Suprapubic skin (tissue), 4 donors: ENCODE results near the gene FUZ. TPM values are rescaled to one million over a fixed set of nuclear protein-coding genes. Genes with fewer than 3 reads are reported as not detected.

ENCODE experiments used
- DNase-seq, 2 donors: peaks; one replicate each; pipeline ENCODE4 v3.0.0-alpha.2; 2019; ENCODE audit warnings: low spot score in 2 of 2
- H3K27ac ChIP-seq: fragments of 200-600 bp; sonication (generic); one replicate; pipeline ENCODE4 v1.5.1; 2019
- H3K27me3 ChIP-seq: fragments of 200-600 bp; sonication (generic); one replicate; pipeline ENCODE4 v1.5.1; 2019
- H3K36me3 ChIP-seq: fragments of 200-600 bp; sonication (generic); one replicate; pipeline ENCODE4 v1.5.1; 2019
- H3K4me1 ChIP-seq: fragments of 200-600 bp; sonication (generic); one replicate; pipeline ENCODE4 v1.5.1; 2019
- H3K4me3 ChIP-seq: fragments of 200-600 bp; sonication (generic); one replicate; pipeline ENCODE4 v1.5.1; 2019; ENCODE audit warnings: mild to moderate bottlenecking
- H3K9me3 ChIP-seq: fragments of 200-600 bp; sonication (generic); one replicate; pipeline ENCODE4 v1.5.1; 2019
- EP300 ChIP-seq: sonication (generic); formaldehyde crosslinking; IDR thresholded peaks from one replicate; pipeline ENCODE4 v1.6.1; 2017; ENCODE audit warnings: antibody characterized with exemption
- POLR2A ChIP-seq, 2 donors: fragments of 450-650 bp; IDR thresholded peaks; one replicate each; pipeline ENCODE4 v1.6.1; 2017; ENCODE audit warnings: antibody characterized with exemption in 2 of 2, mild to moderate bottlenecking in 2 of 2, moderate library complexity in 2 of 2
- POLR2AphosphoS5 ChIP-seq, 3 donors: sonication (generic); formaldehyde crosslinking; IDR thresholded peaks; one replicate each; pipeline ENCODE4 v1.6.1; 2017; ENCODE audit warnings: antibody characterized with exemption in 3 of 3
- WGBS: methylation state at CpG from one replicate; pipeline ENCODE4 v1.1.5; 2018; 5-methylcytosine and 5-hydroxymethylcytosine counted together
- total RNA-seq, 4 donors: library from RNA; depleted of rRNA; stranded (reverse); fragments of >200 nt; gene quantifications; one replicate each; pipeline ENCODE4 v1.1.0, GENCODE V29; 2016
- TF ChIP-seq, protein P1 (sequence below), 2 donors: fragments of 200-600 bp in 1 of 2; fragments of 450-650 bp in 1 of 2; sonication (generic) in 1 of 2; IDR thresholded peaks; one replicate each; pipeline ENCODE4 v1.5.1; 2016 to 2019; ENCODE audit warnings: antibody characterized with exemption in 2 of 2, mild to moderate bottlenecking in 1 of 2, moderate library complexity in 1 of 2

FUZ gene
- total RNA-seq, 4 donors from 2014 or later, result 9.4 to 24.2 (median 14.4) TPM

DNA sequence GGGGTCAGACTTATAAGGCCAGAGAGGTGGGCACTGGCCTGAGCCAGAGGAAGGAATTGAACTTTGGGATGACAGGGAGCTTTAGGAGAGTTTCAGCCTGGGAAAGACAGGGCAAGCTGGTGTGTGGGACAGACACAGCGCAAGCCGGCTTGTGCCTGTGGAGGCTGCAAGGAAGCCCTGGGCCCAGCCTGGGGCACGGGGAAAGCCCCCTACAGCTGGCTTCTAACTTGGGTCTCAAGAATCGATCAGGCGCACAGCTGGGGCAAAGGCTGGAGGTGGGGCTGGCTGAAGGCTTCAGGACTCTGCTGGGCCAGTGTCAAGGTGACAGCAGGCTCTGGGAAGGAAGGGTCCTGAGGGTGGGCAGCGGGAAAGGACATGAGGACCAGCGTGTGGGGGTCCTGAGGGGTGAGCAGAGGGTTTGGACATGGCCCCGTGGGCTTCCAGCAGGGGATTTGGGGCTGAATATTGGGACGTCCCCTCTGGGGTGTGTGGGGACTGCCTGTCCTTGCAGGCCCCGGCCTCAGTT is 40.8 kb upstream of the FUZ start:
- H3K9me3 ChIP-seq, result no peaks in the 10 kb centered on the region
- peaks cover 39% of the 10 kb centered on the region for H3K4me1 ChIP-seq
- H3K36me3 ChIP-seq, result peaks cover 47% of the 10 kb centered on the region
- no peak overlapping the region for H3K27ac ChIP-seq
- DNase-seq, result peak in 1 of 2 donors; percentile 59
- no peak overlapping the region for H3K4me3 ChIP-seq
- 78% methylated on average over 9 of the region's 10 CpGs for WGBS
- H3K27me3 ChIP-seq, result no peaks in the 10 kb centered on the region
- TF ChIP-seq EP300 (no peak), POLR2A (IDR thresholded peaks at IDR 0.05) (no peak), POLR2AphosphoS5 (IDR thresholded peaks at IDR 0.05) (no peak)
- TF ChIP-seq, protein P1, sequence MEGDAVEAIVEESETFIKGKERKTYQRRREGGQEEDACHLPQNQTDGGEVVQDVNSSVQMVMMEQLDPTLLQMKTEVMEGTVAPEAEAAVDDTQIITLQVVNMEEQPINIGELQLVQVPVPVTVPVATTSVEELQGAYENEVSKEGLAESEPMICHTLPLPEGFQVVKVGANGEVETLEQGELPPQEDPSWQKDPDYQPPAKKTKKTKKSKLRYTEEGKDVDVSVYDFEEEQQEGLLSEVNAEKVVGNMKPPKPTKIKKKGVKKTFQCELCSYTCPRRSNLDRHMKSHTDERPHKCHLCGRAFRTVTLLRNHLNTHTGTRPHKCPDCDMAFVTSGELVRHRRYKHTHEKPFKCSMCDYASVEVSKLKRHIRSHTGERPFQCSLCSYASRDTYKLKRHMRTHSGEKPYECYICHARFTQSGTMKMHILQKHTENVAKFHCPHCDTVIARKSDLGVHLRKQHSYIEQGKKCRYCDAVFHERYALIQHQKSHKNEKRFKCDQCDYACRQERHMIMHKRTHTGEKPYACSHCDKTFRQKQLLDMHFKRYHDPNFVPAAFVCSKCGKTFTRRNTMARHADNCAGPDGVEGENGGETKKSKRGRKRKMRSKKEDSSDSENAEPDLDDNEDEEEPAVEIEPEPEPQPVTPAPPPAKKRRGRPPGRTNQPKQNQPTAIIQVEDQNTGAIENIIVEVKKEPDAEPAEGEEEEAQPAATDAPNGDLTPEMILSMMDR (IDR thresholded peaks at IDR 0.05), result no peak

DNA sequence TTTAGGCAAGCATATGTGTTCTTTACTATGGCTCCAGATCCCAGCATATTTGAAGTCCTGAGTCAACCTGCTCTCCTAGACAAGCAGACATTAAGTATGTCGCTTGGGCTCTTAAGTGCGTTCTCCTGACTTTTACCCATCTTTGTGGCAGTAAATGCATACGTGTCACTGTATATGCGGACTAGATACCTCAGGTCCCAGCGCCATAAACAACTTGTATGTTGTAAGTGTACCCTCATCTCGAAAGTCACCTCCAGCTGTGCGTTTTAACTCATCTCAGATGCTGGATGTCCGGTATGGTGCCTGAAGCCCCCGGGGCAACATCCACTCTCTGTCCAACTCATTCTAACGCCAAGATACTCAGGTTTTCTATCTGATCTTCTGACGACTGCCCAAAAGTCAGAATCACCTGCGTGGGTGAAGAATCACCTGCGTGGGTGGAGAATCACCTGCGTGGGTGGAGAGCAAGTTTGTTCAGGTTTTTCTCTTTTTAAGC is 39.6 kb upstream of the FUZ start:
- peak overlapping the region; percentile 98 for H3K4me3 ChIP-seq
- H3K27ac ChIP-seq, result no peak overlapping the region
- WGBS, result 64% methylated on average over 14 of the region's 14 CpGs
- H3K36me3 ChIP-seq, result peaks cover 35% of the 10 kb centered on the region
- H3K27me3 ChIP-seq, result no peaks in the 10 kb centered on the region
- H3K4me1 ChIP-seq, result peaks cover 42% of the 10 kb centered on the region
- no peaks in the 10 kb centered on the region for H3K9me3 ChIP-seq
- TF ChIP-seq POLR2AphosphoS5 (IDR thresholded peaks at IDR 0.05) (no peak), EP300 (no peak), POLR2A (IDR thresholded peaks at IDR 0.05) (no peak)
- TF ChIP-seq, protein P1 (IDR thresholded peaks at IDR 0.05), result no peak
- no peak for DNase-seq

DNA sequence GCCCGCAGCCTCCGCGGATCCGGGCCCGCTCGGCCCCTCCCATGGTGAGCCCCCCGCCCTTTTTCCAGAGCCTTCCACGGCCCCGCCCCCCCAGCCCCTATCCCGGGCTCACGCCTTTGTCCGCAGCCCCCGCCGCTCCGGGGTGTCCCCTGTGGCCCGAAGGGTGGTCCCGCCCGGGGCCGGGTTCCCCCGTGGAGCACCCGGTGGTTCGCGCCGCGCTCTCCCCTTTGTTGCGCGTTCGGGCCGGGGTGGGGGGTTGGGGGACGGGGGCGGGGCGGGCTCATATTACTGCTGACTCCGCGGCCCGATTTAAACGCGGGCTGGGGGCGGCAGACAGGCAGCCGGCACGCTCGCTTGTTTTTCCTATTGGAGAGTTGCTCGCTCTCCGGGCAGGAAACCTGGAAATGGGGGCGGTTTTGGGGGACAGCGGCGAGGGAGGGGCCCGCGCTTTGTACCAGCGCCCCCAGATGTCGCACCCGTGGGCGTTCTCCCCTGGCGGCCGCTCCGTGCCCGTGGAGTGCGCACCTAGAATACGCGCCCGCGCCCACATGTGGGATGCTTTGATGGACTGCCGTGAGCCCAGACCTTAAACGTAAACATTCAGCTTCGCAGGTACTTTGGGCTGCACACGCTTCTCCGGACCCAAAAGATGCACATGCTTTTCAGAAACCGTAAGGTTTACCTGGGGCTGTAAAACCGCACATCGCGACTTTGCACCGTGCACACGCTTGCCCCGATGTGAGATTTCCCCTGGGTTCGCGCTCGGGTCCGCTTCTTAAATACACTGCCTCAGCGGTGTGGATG is 38.6 kb upstream of the FUZ start:
- peak in 1 of 2 donors; percentile 74 for DNase-seq
- peaks cover 24% of the 10 kb centered on the region for H3K36me3 ChIP-seq
- WGBS, result 2% methylated on average over 56 of the region's 78 CpGs
- no peaks in the 10 kb centered on the region for H3K9me3 ChIP-seq
- H3K27ac ChIP-seq, result peak overlapping the region; percentile 99
- TF ChIP-seq EP300, result no peak
- TF ChIP-seq, protein P1 (IDR thresholded peaks at IDR 0.05), result no peak
- no peak for TF ChIP-seq POLR2AphosphoS5 (IDR thresholded peaks at IDR 0.05)
- no peaks in the 10 kb centered on the region for H3K27me3 ChIP-seq
- H3K4me1 ChIP-seq, result peaks cover 42% of the 10 kb centered on the region
- H3K4me3 ChIP-seq, result peak overlapping the region; percentile 98

DNA sequence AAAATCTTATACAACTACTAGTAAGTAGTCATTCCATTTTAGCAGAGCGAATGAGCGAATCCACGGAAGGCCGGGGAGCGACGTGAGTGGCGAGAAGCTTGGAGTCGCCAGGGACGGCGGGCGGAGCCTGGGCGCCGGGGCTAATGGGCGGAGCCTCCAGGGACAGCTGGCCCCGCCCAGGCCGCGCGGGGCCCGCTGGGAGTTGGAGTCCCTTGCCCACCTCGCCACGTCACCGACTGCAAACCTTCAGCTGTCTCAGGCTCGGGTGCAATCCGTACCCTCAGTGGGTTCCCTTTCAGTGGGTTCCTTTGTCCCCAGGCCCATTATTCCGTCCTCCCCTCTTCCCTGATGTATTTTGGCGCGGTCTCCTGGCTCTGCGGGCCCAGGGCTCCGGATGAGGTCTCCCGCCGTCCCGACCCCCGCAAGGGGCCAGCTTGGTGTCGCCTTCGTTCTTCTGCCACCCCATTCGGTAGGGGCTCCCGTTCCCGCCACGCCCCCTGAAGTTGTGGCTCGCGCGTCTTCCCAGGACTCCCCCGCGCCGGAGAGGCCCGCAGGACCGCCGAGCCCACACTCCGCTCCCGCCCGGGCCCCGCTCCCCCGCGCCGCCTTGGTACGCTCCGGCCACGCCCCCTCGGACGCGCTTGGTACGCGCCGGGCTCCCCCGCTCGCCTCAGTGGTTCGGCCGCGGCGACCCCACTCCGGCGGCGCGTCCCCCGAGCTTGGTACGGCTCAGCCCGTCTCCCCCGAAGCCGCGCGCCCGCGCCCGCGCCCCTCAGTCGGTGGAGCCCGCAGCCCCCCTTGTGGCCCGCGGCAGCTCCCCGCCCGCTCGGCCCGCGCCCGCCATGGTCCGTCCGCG is 37.6 kb upstream of the FUZ start, which contains the start of gene PTOV1:
PTOV1 (plus strand) TSS at position 673 of the 856 bp plus-strand sequence.
- Histone ChIP-seq H3K27me3 (no peaks in the 10 kb centered on the region), H3K4me1 (peaks cover 42% of the 10 kb centered on the region), H3K27ac (peak within 1 kb of the TSS; percentile 99), H3K36me3 (peaks cover 15% of the 10 kb centered on the region), H3K9me3 (no peaks in the 10 kb centered on the region), H3K4me3 (peak within 1 kb of the TSS; percentile 98)
- peak; percentile 94 to 95 for DNase-seq
- TF ChIP-seq, protein P1 (IDR thresholded peaks at IDR 0.05), result no peak
- TF ChIP-seq POLR2AphosphoS5 (IDR thresholded peaks at IDR 0.05) (peak; percentile 18 to 52 (median 47)), EP300 (no peak), POLR2A (IDR thresholded peaks at IDR 0.05) (peak; percentile 6 to 78)
- WGBS, result under 1% methylated on average over 74 of the region's 98 CpGs
